ENCODE results near the gene SERTAD2.

SERTAD2 gene

DNA sequence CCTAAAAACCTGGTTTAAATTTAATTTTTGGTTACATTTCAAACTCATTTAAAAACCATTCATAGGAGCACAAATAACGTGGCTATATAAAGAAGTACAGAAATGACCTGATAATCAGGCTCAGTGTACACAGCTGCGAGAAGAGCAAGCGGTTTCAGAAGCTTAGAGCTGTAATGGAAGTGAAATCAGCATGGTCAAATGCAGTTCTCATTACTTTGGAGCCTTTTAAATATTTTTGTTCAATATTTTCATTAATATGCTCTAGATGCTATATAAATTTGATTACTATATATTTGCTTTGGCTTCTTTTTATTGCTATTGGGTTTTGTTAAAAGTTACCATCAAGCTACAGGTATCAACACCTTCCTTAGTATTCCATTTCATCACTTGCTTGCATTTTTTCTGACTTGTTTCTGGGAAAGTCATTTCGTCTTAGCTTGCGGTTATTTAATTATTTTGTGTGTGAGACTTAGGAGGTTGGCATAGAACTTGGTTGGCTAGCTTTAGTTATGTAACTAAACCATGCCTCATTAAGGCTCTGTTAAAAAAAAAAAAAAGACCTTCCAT, 70.9 kb downstream of the SERTAD2 start:
- H3K27me3 ChIP-seq (ENCODE audit: insufficient read depth, low read length): no peaks in the 10 kb centered on the region
- no peak overlapping the region for H3K14ac ChIP-seq (ENCODE audit: low read length)
- H3K4me3 ChIP-seq (ENCODE audit: low read depth, low read length): no peak overlapping the region
- no peak overlapping the region for H2BK120ac ChIP-seq (ENCODE audit: insufficient read depth, low read length, poor library complexity)
- no peak overlapping the region for H2BK5ac ChIP-seq (ENCODE audit: low read depth, low read length, poor library complexity)
- WGBS (ENCODE audit: extremely low coverage, insufficient coverage, insufficient read length): no CpG with 5 or more reads among the region's 5 CpGs
- no peaks in the 10 kb centered on the region for H3K79me1 ChIP-seq (ENCODE audit: low read length)
- no peaks in the 10 kb centered on the region for H3K4me1 ChIP-seq (ENCODE audit: control insufficient read depth in 1 of 2, insufficient read depth in 2 of 2, low read length in 2 of 2)
- H3K18ac ChIP-seq (ENCODE audit: low read length): no peak overlapping the region
- no peaks in the 10 kb centered on the region for H3K9me3 ChIP-seq (ENCODE audit: insufficient read depth, low read depth, low read length)
- no peak overlapping the region for H3K23ac ChIP-seq (ENCODE audit: low read length)
- no peak for DNase-seq
- peaks cover 0 to 2% of the 10 kb centered on the region in 2 experiments for H3K36me3 ChIP-seq (ENCODE audit: control insufficient read depth in 1 of 2, insufficient read depth in 2 of 2, low read length in 2 of 2)
- H4K8ac ChIP-seq (ENCODE audit: low read depth, low read length): no peak overlapping the region
- H4K12ac ChIP-seq (ENCODE audit: low read depth, low read length): no peak overlapping the region
- H2AFZ ChIP-seq (ENCODE audit: insufficient read depth, low read length, poor library complexity): no peak overlapping the region
- no peak overlapping the region for H4K91ac ChIP-seq (ENCODE audit: low read depth, low read length)
- no peak overlapping the region for H2BK12ac ChIP-seq (ENCODE audit: low read length)
- H3K4ac ChIP-seq (ENCODE audit: low read depth, low read length): no peak overlapping the region
- no peak overlapping the region for H3K9ac ChIP-seq (ENCODE audit: low read length)
- H3K27ac ChIP-seq (ENCODE audit: low read depth, low read length): no peak overlapping the region
- no peak overlapping the region for H2AK5ac ChIP-seq (ENCODE audit: low read length)
- no peaks in the 10 kb centered on the region for H3K79me2 ChIP-seq (ENCODE audit: control insufficient read depth, insufficient read depth, low read length, poor library complexity)
- H3K4me2 ChIP-seq (ENCODE audit: low read length): no peak overlapping the region

GRCh38 chr2:64581777-64582539, 71.8 kb downstream of the SERTAD2 start:
- Histone ChIP-seq H3K27ac (ENCODE audit: low read depth, low read length) (no peak overlapping the region), H3K23ac (ENCODE audit: low read length) (no peak overlapping the region), H2AFZ (ENCODE audit: insufficient read depth, low read length, poor library complexity) (no peak overlapping the region), H3K9me3 (ENCODE audit: insufficient read depth, low read depth, low read length) (no peaks in the 10 kb centered on the region), H4K91ac (ENCODE audit: low read depth, low read length) (no peak overlapping the region), H2AK5ac (ENCODE audit: low read length) (no peak overlapping the region), H2BK120ac (ENCODE audit: insufficient read depth, low read length, poor library complexity) (no peak overlapping the region), H3K27me3 (ENCODE audit: insufficient read depth, low read length) (no peaks in the 10 kb centered on the region), H2BK12ac (ENCODE audit: low read length) (no peak overlapping the region), H3K4me3 (ENCODE audit: low read depth, low read length) (no peak overlapping the region), H3K14ac (ENCODE audit: low read length) (no peak overlapping the region), H2BK5ac (ENCODE audit: low read depth, low read length, poor library complexity) (no peak overlapping the region), H3K79me1 (ENCODE audit: low read length) (no peaks in the 10 kb centered on the region), H3K79me2 (ENCODE audit: control insufficient read depth, insufficient read depth, low read length, poor library complexity) (no peaks in the 10 kb centered on the region), H3K4ac (ENCODE audit: low read depth, low read length) (no peak overlapping the region), H4K8ac (ENCODE audit: low read depth, low read length) (no peak overlapping the region), H3K4me1 (ENCODE audit: control insufficient read depth in 1 of 2, insufficient read depth in 2 of 2, low read length in 2 of 2) (no peaks in the 10 kb centered on the region), H4K12ac (ENCODE audit: low read depth, low read length) (no peak overlapping the region), H3K18ac (ENCODE audit: low read length) (no peak overlapping the region), H3K9ac (ENCODE audit: low read length) (no peak overlapping the region), H3K36me3 (ENCODE audit: control insufficient read depth in 1 of 2, insufficient read depth in 2 of 2, low read length in 2 of 2) (peaks cover 0 to 2% of the 10 kb centered on the region in 2 experiments), H3K4me2 (ENCODE audit: low read length) (no peak overlapping the region)
- no peak for DNase-seq
- no CpG with 5 or more reads among the region's 1 CpG for WGBS (ENCODE audit: extremely low coverage, insufficient coverage, insufficient read length)

All from trophoblast cell (in vitro differentiated cells and primary cell).